LoVo (cell line): ENCODE results near the gene PCYOX1L.

Experiments
- DNase-seq: peaks from one replicate; pipeline ENCODE4 v3.0.0-alpha.2; 2016; ENCODE audit warnings: low spot score

Gene PCYOX1L

GRCh38 chr5:149338364-149338763 is 19.5 kb upstream of the PCYOX1L start:
- DNase-seq = no peak

- no peak for DNase-seq
Measured at GRCh38 chr5:149340920-149341319, 16.9 kb upstream of the PCYOX1L start.

- DNase-seq = no peak
Measured at GRCh38 chr5:149341876-149342275, 16.0 kb upstream of the PCYOX1L start.

- no peak for DNase-seq
Measured at GRCh38 chr5:149344151-149344550, 13.7 kb upstream of the PCYOX1L start.

GRCh38 chr5:149345147-149345891 is 12.5 kb upstream of the PCYOX1L start, which contains the start of gene GRPEL2:
Gene GRPEL2, plus strand, starts transcription at chr5:149345499. Its CDS starts 41 bp downstream, at chr5:149345540.
- DNase-seq = peak; percentile 99

- DNase-seq = peak; percentile 32
Measured at GRCh38 chr5:149345892-149346222, 12.0 kb upstream of the PCYOX1L start.

GRCh38 chr5:149348518-149348917 is 9.3 kb upstream of the PCYOX1L start:
- DNase-seq = no peak

GRCh38 chr5:149349382-149349781 is 8.5 kb upstream of the PCYOX1L start:
- DNase-seq = no peak

- no peak for DNase-seq
Measured at GRCh38 chr5:149352169-149352568, 5.7 kb upstream of the PCYOX1L start.

- DNase-seq = no peak
Measured at GRCh38 chr5:149353911-149354310, 3.9 kb upstream of the PCYOX1L start.

GRCh38 chr5:149355688-149356087 is 2.2 kb upstream of the PCYOX1L start:
- DNase-seq = no peak

- no peak for DNase-seq
Measured at GRCh38 chr5:149356391-149356790, 1.5 kb upstream of the PCYOX1L start.

- DNase-seq = no peak
Measured at GRCh38 chr5:149358294-149358651, 427 bp downstream of the PCYOX1L start.

- DNase-seq = no peak
Measured at GRCh38 chr5:149358868-149359495, 1.1 kb downstream of the PCYOX1L start.

- no peak for DNase-seq
Measured at GRCh38 chr5:149360272-149360671, 2.4 kb downstream of the PCYOX1L start.

- no peak for DNase-seq
Measured at GRCh38 chr5:149362541-149362940, 4.7 kb downstream of the PCYOX1L start.

GRCh38 chr5:149363358-149363757 is 5.5 kb downstream of the PCYOX1L start:
- no peak for DNase-seq

- no peak for DNase-seq
Measured at GRCh38 chr5:149363936-149364335, 6.1 kb downstream of the PCYOX1L start.

- no peak for DNase-seq
Measured at GRCh38 chr5:149364719-149365118, 6.9 kb downstream of the PCYOX1L start.

GRCh38 chr5:149365418-149365817 is 7.6 kb downstream of the PCYOX1L start:
- DNase-seq = no peak

- no peak for DNase-seq
Measured at GRCh38 chr5:149366169-149366729, 8.4 kb downstream of the PCYOX1L start.

- peak; percentile 77 for DNase-seq
Measured at GRCh38 chr5:149367249-149367971, 9.6 kb downstream of the PCYOX1L start.
